Epithelial cell of esophagus (primary cell): ENCODE data around the gene GRIN2B.

ENCODE experiments used
- DNase-seq: peaks from one replicate; pipeline ENCODE4 v3.0.0; 2010; ENCODE audit warnings: low read depth
- H3K4me3 ChIP-seq: 2 replicates; pipeline ENCODE4 v1.5.1; 2011; ENCODE audit warnings: mild to moderate bottlenecking, low read length, control low read depth
- TF ChIP-seq, protein P1 (sequence below): IDR thresholded peaks from 2 replicates; pipeline ENCODE4 v1.5.1; 2011; ENCODE audit warnings: low read depth, mild to moderate bottlenecking, low read length, control low read depth, inconsistent platforms; ENCODE audit not compliant: insufficient read depth; ENCODE audit errors: missing control alignments

Gene GRIN2B

DNA sequence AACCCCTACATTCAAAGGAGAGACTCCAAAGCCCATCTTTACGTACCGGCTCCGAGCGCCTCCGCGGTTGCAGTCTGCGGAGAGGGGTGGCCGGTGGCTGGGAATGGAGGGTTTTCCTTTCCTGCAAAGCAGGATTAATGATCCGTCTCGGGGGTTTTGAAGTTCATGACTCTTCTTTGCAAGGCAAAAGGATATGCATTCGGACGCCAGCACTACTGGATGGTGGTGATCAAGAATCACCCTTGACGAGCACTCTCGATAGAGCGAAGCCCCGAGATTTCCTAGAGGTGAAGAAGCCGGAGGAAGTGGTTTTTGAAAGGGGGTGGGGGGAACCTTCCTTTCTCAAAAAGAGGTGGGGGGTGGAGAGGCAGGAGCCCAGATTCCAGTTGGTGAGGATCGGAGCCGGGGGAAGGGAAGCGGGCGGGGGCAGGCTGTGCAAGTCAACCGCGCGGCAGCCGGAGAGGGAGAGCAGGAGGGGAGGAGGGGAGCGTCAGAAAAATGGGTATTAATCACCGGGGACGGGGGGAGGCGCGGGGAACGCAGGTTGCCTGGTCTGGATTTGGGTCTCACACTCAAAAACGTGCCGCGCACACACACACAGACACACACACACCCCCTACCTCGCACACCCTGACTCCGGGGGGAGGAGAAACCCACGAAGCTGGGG lies at the start of gene GRIN2B:
Gene GRIN2B (minus strand): TSS at position 307 of the 667 bp plus-strand sequence. CDS start 115,394 bp downstream, outside the sequence.
- TF ChIP-seq, protein P1, sequence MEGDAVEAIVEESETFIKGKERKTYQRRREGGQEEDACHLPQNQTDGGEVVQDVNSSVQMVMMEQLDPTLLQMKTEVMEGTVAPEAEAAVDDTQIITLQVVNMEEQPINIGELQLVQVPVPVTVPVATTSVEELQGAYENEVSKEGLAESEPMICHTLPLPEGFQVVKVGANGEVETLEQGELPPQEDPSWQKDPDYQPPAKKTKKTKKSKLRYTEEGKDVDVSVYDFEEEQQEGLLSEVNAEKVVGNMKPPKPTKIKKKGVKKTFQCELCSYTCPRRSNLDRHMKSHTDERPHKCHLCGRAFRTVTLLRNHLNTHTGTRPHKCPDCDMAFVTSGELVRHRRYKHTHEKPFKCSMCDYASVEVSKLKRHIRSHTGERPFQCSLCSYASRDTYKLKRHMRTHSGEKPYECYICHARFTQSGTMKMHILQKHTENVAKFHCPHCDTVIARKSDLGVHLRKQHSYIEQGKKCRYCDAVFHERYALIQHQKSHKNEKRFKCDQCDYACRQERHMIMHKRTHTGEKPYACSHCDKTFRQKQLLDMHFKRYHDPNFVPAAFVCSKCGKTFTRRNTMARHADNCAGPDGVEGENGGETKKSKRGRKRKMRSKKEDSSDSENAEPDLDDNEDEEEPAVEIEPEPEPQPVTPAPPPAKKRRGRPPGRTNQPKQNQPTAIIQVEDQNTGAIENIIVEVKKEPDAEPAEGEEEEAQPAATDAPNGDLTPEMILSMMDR: no peak
- no peak for DNase-seq
- peak within 1 kb of the TSS; percentile 12 for H3K4me3 ChIP-seq

GRCh38 chr12:14026537-14026936 lies 45.1 kb upstream of the GRIN2B start:
- DNase-seq: no peak
- TF ChIP-seq, protein P1: no peak
- H3K4me3 ChIP-seq: no peak overlapping the region

DNA sequence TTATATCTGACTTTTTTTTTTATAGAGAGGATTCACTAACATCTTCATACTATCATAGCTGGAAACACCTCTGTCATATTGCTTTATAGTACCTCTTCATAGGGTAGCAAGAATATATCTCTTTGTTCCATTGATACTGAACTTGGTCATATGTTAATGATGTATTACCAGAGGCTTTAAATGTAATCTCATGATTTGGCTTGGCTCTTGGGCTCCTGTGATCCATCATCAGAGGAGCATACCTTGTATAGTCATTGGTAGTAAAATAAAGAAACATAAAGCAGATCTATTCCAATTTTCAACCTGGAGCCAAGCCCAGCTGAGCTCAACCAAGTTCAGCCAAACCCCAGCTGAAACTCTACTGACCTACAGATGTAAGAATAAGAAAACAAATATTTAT lies 43.2 kb upstream of the GRIN2B start:
- TF ChIP-seq, protein P1: no peak
- no peak for DNase-seq
- no peak overlapping the region for H3K4me3 ChIP-seq

DNA sequence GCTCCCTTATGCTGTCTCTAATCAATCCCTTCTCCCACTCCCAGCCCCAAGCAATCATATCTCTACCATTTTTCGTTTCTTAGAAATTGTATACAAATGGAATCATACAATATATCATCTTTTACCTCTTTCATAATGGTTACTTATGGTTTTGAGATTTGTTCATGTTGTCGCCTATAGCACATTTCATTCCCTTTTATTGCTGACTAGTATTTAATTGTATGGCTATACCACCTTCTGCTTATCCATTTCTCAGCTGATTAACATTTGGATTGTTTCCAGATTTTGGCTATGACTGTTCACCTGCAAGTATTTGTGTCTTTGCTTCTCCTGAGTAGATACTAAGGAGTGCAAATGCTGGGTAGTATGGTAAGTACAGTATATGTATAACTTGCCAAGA lies 36.7 kb upstream of the GRIN2B start:
- H3K4me3 ChIP-seq: no peak overlapping the region
- no peak for DNase-seq
- TF ChIP-seq, protein P1: no peak

DNA sequence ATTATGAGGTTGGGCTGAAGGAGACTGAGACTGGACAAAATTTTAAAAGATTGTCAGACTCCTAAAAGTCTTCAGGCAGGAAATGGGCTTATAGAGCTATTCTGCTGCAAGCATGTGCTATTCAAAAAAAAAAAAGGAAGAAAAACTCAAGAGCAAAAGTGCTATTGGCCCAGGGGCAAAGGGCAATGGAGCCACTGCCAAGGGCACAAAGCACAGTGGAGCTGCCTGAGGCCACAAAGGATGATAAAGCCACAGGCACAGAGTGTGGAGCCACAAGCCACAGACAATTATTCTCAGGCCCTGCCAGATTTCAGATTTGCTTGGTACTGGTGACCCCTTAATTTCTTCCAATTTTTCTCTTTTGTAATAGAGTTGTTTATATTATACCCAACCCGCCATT lies 29.6 kb upstream of the GRIN2B start:
- DNase-seq: no peak
- no peak overlapping the region for H3K4me3 ChIP-seq
- TF ChIP-seq, protein P1: no peak

- no peak for DNase-seq
- TF ChIP-seq, protein P1: no peak
- H3K4me3 ChIP-seq: no peak overlapping the region
Observed at GRCh38 chr12:14007639-14008038, 26.2 kb upstream of the GRIN2B start.

- TF ChIP-seq, protein P1: no peak
- no peak for DNase-seq
- H3K4me3 ChIP-seq: no peak overlapping the region
Observed at GRCh38 chr12:13992585-13992984, 11.2 kb upstream of the GRIN2B start.
